HEK293 (cell line): ENCODE data around the gene COA5.

ENCODE experiments used
- CTCF ChIA-PET: fragments of 350-600 bp; formaldehyde crosslinking; extraction: SDS; loops from one replicate; lab custom pipeline; 2021; ENCODE audit warnings: antibody characterized with exemption; lab: Yijun Ruan, JAX
- POLR2A ChIA-PET: fragments of 300-600 bp; formaldehyde crosslinking; extraction: SDS; loops from one replicate; lab custom pipeline; 2020; ENCODE audit warnings: antibody characterized with exemption, inconsistent platforms; lab: Yijun Ruan, JAX
- H3K27ac ChIP-seq: fragments of 200-500 bp; sonication (Bioruptor generic); 2 replicates; pipeline ENCODE4 v1.5.1; 2014; ENCODE audit warnings: low read depth, low read length, control low read depth, inconsistent platforms; ENCODE audit errors: extremely low read depth
- H3K36me3 ChIP-seq, 2 experiments: fragments of 200-500 bp in 1 of 2; sonication (Bioruptor generic) in 1 of 2; 1 replicate in 1 of 2; 2 replicates in 1 of 2; pipeline ENCODE4 v1.5.1; 2014 to 2017; ENCODE audit warnings: inconsistent platforms in 2 of 2, low read length in 2 of 2; ENCODE audit not compliant: control insufficient read depth in 2 of 2, insufficient read depth in 1 of 2
- H3K4me1 ChIP-seq: fragments of 200-500 bp; sonication (Bioruptor generic); 2 replicates; pipeline ENCODE4 v1.5.1; 2014; ENCODE audit warnings: mild to moderate bottlenecking, low read length, inconsistent platforms; ENCODE audit not compliant: control insufficient read depth, insufficient read depth
- H3K4me3 ChIP-seq: 2 replicates; pipeline ENCODE4 v1.5.1; 2011; ENCODE audit warnings: low read depth, mild to moderate bottlenecking, control low read depth, low read length, moderate library complexity
- H3K9me3 ChIP-seq: fragments of 200-500 bp; sonication (Bioruptor generic); 2 replicates; pipeline ENCODE4 v1.5.1; 2014; ENCODE audit warnings: low read depth, low read length, inconsistent platforms; ENCODE audit not compliant: control insufficient read depth, insufficient read depth
- GLIS1 ChIP-seq: fragments of 450-650 bp; formaldehyde crosslinking; IDR thresholded peaks from 2 replicates; pipeline ENCODE4 v1.5.1; 2016; ENCODE audit warnings: missing biosample characterization, missing genetic modification characterization
- IKZF3 ChIP-seq: fragments of 450-650 bp; IDR thresholded peaks from 2 replicates; pipeline ENCODE4 v1.5.0; 2018; ENCODE audit warnings: missing biosample characterization, mild to moderate bottlenecking, missing genetic modification characterization, moderate library complexity
- SALL2 ChIP-seq: fragments of 450-650 bp; formaldehyde crosslinking; IDR thresholded peaks from 2 replicates; pipeline ENCODE4 v1.5.0; 2017; ENCODE audit warnings: missing biosample characterization, mild to moderate bottlenecking, missing genetic modification characterization, borderline replicate concordance
- ZBTB8A ChIP-seq: fragments of 450-650 bp; formaldehyde crosslinking; IDR thresholded peaks from 2 replicates; pipeline ENCODE4 v1.5.1; 2016; ENCODE audit warnings: missing biosample characterization, missing genetic modification characterization
- ZFP41 ChIP-seq: fragments of 450-650 bp; formaldehyde crosslinking; IDR thresholded peaks from 2 replicates; pipeline ENCODE4 v1.5.1; 2016; ENCODE audit warnings: missing biosample characterization, missing genetic modification characterization, borderline replicate concordance
- ZNF112 ChIP-seq: fragments of 450-650 bp; formaldehyde crosslinking; IDR thresholded peaks from 2 replicates; pipeline ENCODE4 v1.5.0; 2017; ENCODE audit warnings: missing biosample characterization, missing genetic modification characterization
- ZNF132 ChIP-seq: fragments of 450-650 bp; formaldehyde crosslinking; IDR thresholded peaks from 2 replicates; pipeline ENCODE4 v1.5.1; 2017; ENCODE audit warnings: missing biosample characterization, missing genetic modification characterization, borderline replicate concordance
- ZNF2 ChIP-seq: fragments of 450-650 bp; formaldehyde crosslinking; IDR thresholded peaks from 2 replicates; pipeline ENCODE4 v1.5.1; 2016; ENCODE audit warnings: missing biosample characterization, missing genetic modification characterization
- ZNF292 ChIP-seq: fragments of 450-650 bp; formaldehyde crosslinking; IDR thresholded peaks from 2 replicates; pipeline ENCODE4 v1.5.1; 2016; ENCODE audit warnings: low read depth, missing biosample characterization, missing genetic modification characterization, borderline replicate concordance
- ZNF350 ChIP-seq: fragments of 450-650 bp; formaldehyde crosslinking; IDR thresholded peaks from 2 replicates; pipeline ENCODE4 v1.5.0; 2017; ENCODE audit warnings: missing biosample characterization, mild to moderate bottlenecking, missing genetic modification characterization
- ZNF391 ChIP-seq: fragments of 450-650 bp; formaldehyde crosslinking; IDR thresholded peaks from 2 replicates; pipeline ENCODE4 v1.5.1; 2016; ENCODE audit warnings: low read depth, missing biosample characterization, missing genetic modification characterization, borderline replicate concordance
- ZNF529 ChIP-seq: fragments of 450-650 bp; formaldehyde crosslinking; IDR thresholded peaks from 2 replicates; pipeline ENCODE4 v1.5.1; 2017; ENCODE audit warnings: missing genetic modification characterization, missing biosample characterization; ENCODE audit not compliant: insufficient replicate concordance
- ZNF658 ChIP-seq: fragments of 450-650 bp; formaldehyde crosslinking; IDR thresholded peaks from 2 replicates; pipeline ENCODE4; 2016; ENCODE audit warnings: missing biosample characterization, missing genetic modification characterization
- ZNF660 ChIP-seq: fragments of 450-650 bp; IDR thresholded peaks from 2 replicates; pipeline ENCODE4 v1.5.1; 2018; ENCODE audit warnings: missing biosample characterization, mild to moderate bottlenecking, missing genetic modification characterization
- ZNF670 ChIP-seq: fragments of 450-650 bp; formaldehyde crosslinking; IDR thresholded peaks from 2 replicates; pipeline ENCODE4 v1.5.1; 2016; ENCODE audit warnings: missing biosample characterization, missing genetic modification characterization, low read depth
- ZNF747 ChIP-seq: fragments of 450-650 bp; formaldehyde crosslinking; IDR thresholded peaks from 2 replicates; pipeline ENCODE4 v1.5.1; 2016; ENCODE audit warnings: missing biosample characterization, missing genetic modification characterization
- TF ChIP-seq, protein P1 (sequence below): fragments of 450-650 bp; formaldehyde crosslinking; IDR thresholded peaks from 2 replicates; pipeline ENCODE4 v1.5.1; 2016; ENCODE audit warnings: missing biosample characterization, missing genetic modification characterization
- TF ChIP-seq, protein P2 (sequence below): fragments of 450-650 bp; formaldehyde crosslinking; IDR thresholded peaks from 2 replicates; pipeline ENCODE4 v1.5.1; 2017; ENCODE audit warnings: missing biosample characterization, missing genetic modification characterization
- TF ChIP-seq, protein P3 (sequence below): fragments of 450-650 bp; IDR thresholded peaks from 2 replicates; pipeline ENCODE4 v1.5.1; 2018; ENCODE audit warnings: missing biosample characterization, missing genetic modification characterization
- TF ChIP-seq, protein P4 (sequence below): fragments of 450-650 bp; formaldehyde crosslinking; IDR thresholded peaks from 2 replicates; pipeline ENCODE4 v1.5.1; 2016; ENCODE audit warnings: missing biosample characterization, missing genetic modification characterization
- TF ChIP-seq, protein P5 (sequence below): fragments of 450-650 bp; formaldehyde crosslinking; IDR thresholded peaks from 2 replicates; pipeline ENCODE4 v1.5.1; 2016; ENCODE audit warnings: missing biosample characterization, missing genetic modification characterization
- TF ChIP-seq, protein P6 (sequence below): fragments of 450-650 bp; formaldehyde crosslinking; IDR thresholded peaks from 2 replicates; pipeline ENCODE4 v1.5.1; 2016; ENCODE audit warnings: missing biosample characterization, missing genetic modification characterization

The COA5 gene

DNA sequence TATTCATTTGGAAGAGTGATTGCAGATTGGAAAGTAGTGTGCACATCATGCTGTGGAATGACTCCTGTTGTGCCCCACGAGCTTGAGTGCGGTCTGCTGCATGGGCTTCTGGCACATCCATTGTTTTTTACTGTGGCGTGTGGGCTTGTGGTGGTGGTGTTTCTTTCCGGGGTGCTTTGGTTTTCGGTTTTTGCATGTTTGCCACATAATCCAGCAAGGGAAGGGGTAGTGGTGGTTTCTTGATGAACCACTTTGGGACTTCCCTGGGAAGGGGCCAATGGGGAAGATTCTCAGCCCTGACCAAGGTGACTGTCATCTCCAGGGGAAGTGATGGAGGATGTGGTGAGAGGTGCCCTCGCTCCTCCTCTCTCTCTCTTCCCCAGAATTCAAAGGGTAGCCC lies 57.0 kb downstream of the COA5 start:
- POLR2A ChIA-PET, result no interaction called here

DNA sequence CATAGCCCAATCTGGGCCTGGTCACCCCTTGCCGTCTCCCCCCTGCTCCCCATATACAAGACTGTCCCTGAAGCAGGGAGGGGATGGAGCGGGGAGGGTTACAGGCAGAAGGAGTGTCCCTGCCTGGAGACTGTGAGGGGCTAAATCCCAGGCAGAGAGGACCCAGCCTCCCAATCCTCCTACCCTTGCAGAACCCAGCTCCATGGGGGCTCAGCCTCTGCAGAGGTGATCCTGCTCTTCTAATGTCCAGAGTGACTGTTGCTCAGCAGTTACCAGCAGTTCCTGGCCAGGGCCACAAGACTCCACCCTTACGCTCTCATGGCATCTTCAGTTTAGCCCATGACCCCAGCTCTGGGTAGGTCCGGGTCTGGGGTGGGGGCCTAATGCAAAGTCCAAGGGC lies 58.1 kb downstream of the COA5 start:
- H3K4me3 ChIP-seq, result no peak overlapping the region
- CTCF ChIA-PET, result interaction anchor here (0.7 to 0.9 kb wide), 2 partner anchors 19 to 298 kb away, joined by 3 to 4 read pairs; no protein-coding TSS in a partner anchor
- H3K9me3 ChIP-seq, result no peaks in the 10 kb centered on the region
- POLR2A ChIA-PET, result no interaction called here
- no peaks in the 10 kb centered on the region for H3K4me1 ChIP-seq
- H3K36me3 ChIP-seq, result peaks cover 5 to 83% of the 10 kb centered on the region in 2 experiments; a peak in 2 of 3 replicates
- H3K27ac ChIP-seq, result no peak overlapping the region
- TF ChIP-seq, protein P1, sequence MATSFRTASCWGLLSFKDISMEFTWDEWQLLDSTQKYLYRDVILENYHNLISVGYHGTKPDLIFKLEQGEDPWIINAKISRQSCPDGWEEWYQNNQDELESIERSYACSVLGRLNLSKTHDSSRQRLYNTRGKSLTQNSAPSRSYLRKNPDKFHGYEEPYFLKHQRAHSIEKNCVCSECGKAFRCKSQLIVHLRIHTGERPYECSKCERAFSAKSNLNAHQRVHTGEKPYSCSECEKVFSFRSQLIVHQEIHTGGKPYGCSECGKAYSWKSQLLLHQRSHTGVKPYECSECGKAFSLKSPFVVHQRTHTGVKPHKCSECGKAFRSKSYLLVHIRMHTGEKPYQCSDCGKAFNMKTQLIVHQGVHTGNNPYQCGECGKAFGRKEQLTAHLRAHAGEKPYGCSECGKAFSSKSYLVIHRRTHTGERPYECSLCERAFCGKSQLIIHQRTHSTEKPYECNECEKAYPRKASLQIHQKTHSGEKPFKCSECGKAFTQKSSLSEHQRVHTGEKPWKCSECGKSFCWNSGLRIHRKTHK (tag by site-specific recombination), result no peak
- TF ChIP-seq ZNF292 (tag by site-specific recombination) (no peak), ZNF132 (no peak), ZNF112 (tag by site-specific recombination) (no peak), ZNF658 (tag by site-specific recombination) (no peak), ZBTB8A (tag by site-specific recombination) (no peak), GLIS1 (tag by site-specific recombination) (no peak)
- TF ChIP-seq, protein P2, sequence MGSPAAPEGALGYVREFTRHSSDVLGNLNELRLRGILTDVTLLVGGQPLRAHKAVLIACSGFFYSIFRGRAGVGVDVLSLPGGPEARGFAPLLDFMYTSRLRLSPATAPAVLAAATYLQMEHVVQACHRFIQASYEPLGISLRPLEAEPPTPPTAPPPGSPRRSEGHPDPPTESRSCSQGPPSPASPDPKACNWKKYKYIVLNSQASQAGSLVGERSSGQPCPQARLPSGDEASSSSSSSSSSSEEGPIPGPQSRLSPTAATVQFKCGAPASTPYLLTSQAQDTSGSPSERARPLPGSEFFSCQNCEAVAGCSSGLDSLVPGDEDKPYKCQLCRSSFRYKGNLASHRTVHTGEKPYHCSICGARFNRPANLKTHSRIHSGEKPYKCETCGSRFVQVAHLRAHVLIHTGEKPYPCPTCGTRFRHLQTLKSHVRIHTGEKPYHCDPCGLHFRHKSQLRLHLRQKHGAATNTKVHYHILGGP (tag by site-specific recombination), result no peak
- TF ChIP-seq, protein P3, sequence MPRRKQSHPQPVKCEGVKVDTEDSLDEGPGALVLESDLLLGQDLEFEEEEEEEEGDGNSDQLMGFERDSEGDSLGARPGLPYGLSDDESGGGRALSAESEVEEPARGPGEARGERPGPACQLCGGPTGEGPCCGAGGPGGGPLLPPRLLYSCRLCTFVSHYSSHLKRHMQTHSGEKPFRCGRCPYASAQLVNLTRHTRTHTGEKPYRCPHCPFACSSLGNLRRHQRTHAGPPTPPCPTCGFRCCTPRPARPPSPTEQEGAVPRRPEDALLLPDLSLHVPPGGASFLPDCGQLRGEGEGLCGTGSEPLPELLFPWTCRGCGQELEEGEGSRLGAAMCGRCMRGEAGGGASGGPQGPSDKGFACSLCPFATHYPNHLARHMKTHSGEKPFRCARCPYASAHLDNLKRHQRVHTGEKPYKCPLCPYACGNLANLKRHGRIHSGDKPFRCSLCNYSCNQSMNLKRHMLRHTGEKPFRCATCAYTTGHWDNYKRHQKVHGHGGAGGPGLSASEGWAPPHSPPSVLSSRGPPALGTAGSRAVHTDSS (tag by site-specific recombination), result no peak
- TF ChIP-seq, protein P4, sequence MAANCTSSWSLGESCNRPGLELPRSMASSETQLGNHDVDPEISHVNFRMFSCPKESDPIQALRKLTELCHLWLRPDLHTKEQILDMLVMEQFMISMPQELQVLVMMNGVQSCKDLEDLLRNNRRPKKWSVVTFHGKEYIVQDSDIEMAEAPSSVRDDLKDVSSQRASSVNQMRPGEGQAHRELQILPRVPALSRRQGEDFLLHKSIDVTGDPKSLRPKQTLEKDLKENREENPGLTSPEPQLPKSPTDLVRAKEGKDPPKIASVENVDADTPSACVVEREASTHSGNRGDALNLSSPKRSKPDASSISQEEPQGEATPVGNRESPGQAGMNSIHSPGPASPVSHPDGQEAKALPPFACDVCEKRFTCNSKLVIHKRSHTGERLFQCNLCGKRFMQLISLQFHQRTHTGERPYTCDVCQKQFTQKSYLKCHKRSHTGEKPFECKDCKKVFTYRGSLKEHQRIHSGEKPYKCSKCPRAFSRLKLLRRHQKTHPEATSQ (tag by site-specific recombination), result no peak

More for the DNA sequence above, 57.0 kb downstream of the COA5 start:
- Histone ChIP-seq H3K9me3 (no peaks in the 10 kb centered on the region), H3K4me3 (no peak overlapping the region), H3K36me3 (peaks cover 5 to 83% of the 10 kb centered on the region in 2 experiments; a peak in 2 of 3 replicates), H3K27ac (no peak overlapping the region), H3K4me1 (no peaks in the 10 kb centered on the region)
- no peak for TF ChIP-seq ZNF747 (tag by site-specific recombination)
- TF ChIP-seq ZNF391 (tag by site-specific recombination), result no peak
- no peak for TF ChIP-seq IKZF3 (tag by site-specific recombination)
- no peak for TF ChIP-seq ZNF670 (tag by site-specific recombination)
- TF ChIP-seq SALL2, result no peak
- TF ChIP-seq, protein P5, sequence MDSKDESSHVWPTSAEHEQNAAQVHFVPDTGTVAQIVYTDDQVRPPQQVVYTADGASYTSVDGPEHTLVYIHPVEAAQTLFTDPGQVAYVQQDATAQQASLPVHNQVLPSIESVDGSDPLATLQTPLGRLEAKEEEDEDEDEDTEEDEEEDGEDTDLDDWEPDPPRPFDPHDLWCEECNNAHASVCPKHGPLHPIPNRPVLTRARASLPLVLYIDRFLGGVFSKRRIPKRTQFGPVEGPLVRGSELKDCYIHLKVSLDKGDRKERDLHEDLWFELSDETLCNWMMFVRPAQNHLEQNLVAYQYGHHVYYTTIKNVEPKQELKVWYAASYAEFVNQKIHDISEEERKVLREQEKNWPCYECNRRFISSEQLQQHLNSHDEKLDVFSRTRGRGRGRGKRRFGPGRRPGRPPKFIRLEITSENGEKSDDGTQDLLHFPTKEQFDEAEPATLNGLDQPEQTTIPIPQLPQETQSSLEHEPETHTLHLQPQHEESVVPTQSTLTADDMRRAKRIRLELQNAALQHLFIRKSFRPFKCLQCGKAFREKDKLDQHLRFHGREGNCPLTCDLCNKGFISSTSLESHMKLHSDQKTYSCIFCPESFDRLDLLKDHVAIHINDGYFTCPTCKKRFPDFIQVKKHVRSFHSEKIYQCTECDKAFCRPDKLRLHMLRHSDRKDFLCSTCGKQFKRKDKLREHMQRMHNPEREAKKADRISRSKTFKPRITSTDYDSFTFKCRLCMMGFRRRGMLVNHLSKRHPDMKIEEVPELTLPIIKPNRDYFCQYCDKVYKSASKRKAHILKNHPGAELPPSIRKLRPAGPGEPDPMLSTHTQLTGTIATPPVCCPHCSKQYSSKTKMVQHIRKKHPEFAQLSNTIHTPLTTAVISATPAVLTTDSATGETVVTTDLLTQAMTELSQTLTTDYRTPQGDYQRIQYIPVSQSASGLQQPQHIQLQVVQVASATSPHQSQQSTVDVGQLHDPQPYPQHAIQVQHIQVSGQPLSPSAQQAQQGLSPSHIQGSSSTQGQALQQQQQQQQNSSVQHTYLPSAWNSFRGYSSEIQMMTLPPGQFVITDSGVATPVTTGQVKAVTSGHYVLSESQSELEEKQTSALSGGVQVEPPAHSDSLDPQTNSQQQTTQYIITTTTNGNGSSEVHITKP (tag by site-specific recombination), result no peak
- TF ChIP-seq, protein P6, sequence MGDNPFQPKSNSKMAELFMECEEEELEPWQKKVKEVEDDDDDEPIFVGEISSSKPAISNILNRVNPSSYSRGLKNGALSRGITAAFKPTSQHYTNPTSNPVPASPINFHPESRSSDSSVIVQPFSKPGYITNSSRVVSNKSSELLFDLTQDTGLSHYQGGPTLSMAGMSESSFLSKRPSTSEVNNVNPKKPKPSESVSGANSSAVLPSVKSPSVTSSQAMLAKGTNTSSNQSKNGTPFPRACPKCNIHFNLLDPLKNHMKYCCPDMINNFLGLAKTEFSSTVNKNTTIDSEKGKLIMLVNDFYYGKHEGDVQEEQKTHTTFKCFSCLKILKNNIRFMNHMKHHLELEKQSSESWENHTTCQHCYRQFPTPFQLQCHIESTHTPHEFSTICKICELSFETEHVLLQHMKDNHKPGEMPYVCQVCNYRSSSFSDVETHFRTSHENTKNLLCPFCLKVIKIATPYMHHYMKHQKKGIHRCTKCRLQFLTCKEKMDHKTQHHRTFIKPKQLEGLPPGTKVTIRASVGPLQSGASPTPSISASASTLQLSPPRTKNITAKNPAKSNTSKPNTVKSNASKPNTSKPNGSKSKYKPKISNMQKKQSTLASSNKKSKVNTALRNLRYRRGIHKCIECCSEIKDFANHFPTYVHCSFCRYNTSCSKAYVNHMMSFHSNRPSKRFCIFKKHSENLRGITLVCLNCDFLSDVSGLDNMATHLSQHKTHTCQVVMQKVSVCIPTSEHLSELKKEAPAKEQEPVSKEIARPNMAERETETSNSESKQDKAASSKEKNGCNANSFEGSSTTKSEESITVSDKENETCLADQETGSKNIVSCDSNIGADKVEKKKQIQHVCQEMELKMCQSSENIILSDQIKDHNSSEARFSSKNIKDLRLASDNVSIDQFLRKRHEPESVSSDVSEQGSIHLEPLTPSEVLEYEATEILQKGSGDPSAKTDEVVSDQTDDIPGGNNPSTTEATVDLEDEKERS, result no peak
- TF ChIP-seq ZNF660, result no peak
- no peak for TF ChIP-seq ZFP41
- no peak for TF ChIP-seq ZNF2
- TF ChIP-seq ZNF529, result no peak
- TF ChIP-seq, protein P2 (tag by site-specific recombination), result no peak
- TF ChIP-seq ZNF350 (tag by site-specific recombination), result no peak
- CTCF ChIA-PET, result no interaction called here
